ENCODE results near the gene HTR6.

Gene HTR6

DNA sequence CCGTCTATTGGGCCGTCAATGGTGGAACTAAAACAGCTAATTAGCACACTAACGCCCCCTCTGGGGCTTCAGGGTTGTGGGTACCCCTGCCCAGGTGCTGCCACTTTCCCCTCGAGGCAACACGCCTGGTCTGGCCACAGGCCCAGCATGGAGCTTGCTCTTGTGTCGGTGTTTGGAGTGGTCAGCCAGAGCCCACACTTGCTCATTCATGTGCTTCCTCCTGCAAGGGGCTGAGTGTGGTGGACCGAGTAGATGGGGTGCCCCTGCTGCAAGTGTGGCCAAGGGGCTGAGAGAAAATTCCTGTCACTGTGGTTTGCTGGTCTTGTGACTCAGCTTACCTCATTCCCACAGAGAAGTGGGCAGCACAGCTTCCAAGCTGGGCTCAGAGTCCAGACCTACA is 25.7 kb downstream of the HTR6 start:
- DNase-seq (ENCODE audit: low read depth), result no peak
- no peak overlapping the region for H3K4me3 ChIP-seq (ENCODE audit: low read depth, low read length)
- TF ChIP-seq, protein P1, sequence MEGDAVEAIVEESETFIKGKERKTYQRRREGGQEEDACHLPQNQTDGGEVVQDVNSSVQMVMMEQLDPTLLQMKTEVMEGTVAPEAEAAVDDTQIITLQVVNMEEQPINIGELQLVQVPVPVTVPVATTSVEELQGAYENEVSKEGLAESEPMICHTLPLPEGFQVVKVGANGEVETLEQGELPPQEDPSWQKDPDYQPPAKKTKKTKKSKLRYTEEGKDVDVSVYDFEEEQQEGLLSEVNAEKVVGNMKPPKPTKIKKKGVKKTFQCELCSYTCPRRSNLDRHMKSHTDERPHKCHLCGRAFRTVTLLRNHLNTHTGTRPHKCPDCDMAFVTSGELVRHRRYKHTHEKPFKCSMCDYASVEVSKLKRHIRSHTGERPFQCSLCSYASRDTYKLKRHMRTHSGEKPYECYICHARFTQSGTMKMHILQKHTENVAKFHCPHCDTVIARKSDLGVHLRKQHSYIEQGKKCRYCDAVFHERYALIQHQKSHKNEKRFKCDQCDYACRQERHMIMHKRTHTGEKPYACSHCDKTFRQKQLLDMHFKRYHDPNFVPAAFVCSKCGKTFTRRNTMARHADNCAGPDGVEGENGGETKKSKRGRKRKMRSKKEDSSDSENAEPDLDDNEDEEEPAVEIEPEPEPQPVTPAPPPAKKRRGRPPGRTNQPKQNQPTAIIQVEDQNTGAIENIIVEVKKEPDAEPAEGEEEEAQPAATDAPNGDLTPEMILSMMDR (conservative IDR thresholded peaks at IDR 0.05; ENCODE audit: low read depth, low read length), result no peak

- TF ChIP-seq, protein P1 (conservative IDR thresholded peaks at IDR 0.05; ENCODE audit: low read depth, low read length), result no peak
- no peak overlapping the region for H3K4me3 ChIP-seq (ENCODE audit: low read depth, low read length)
- no peak for DNase-seq (ENCODE audit: low read depth)
These were observed 29.6 kb downstream of the HTR6 start for GRCh38 chr1:19694298-19694697.

DNA sequence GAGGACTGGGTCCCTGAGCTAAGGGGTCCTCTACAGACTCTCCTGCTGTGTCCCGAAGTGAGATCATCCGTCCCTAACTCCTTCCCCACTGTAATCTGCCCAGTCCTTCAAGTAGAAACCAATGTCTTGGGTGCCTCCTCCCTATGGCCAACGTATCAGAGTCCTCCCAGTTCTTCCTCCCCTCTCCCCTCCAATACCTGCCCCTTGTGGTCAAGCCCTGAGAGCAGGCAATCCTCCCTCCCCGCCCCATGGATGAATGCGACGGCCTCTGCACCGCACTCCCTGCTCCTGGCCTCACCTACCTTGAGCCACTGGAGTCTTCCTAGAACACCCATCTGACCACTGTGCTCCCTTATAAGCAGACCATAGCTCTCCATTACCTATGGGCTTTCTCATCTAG is 31.1 kb downstream of the HTR6 start:
- no peak overlapping the region for H3K4me3 ChIP-seq (ENCODE audit: low read depth, low read length)
- DNase-seq (ENCODE audit: low read depth), result no peak
- TF ChIP-seq, protein P1 (conservative IDR thresholded peaks at IDR 0.05; ENCODE audit: low read depth, low read length), result no peak

DNA sequence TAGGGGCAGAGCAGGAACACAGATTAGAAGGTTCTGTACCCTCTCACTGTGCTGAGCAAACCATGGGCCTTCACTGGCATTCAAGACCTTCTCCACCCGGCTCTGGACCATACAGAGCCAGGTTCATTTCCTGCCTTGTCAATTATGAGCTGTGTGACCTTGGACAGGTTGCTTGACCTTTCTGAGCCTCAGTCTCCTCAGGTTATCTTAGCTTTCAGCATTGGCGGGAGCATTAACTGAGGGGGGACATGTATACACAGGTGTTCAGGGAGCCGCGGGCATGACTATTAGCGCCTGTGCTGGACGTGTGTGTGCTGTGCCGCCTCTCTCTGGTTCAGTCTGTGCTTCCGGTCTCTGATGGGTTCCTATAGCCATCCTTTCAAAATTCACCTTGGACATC is 32.1 kb downstream of the HTR6 start:
- no peak for DNase-seq (ENCODE audit: low read depth)
- TF ChIP-seq, protein P1 (conservative IDR thresholded peaks at IDR 0.05; ENCODE audit: low read depth, low read length), result no peak
- no peak overlapping the region for H3K4me3 ChIP-seq (ENCODE audit: low read depth, low read length)

- no peak overlapping the region for H3K4me3 ChIP-seq (ENCODE audit: low read depth, low read length)
- TF ChIP-seq, protein P1 (conservative IDR thresholded peaks at IDR 0.05; ENCODE audit: low read depth, low read length), result no peak
These were observed 33.5 kb downstream of the HTR6 start for GRCh38 chr1:19698181-19698580.

DNA sequence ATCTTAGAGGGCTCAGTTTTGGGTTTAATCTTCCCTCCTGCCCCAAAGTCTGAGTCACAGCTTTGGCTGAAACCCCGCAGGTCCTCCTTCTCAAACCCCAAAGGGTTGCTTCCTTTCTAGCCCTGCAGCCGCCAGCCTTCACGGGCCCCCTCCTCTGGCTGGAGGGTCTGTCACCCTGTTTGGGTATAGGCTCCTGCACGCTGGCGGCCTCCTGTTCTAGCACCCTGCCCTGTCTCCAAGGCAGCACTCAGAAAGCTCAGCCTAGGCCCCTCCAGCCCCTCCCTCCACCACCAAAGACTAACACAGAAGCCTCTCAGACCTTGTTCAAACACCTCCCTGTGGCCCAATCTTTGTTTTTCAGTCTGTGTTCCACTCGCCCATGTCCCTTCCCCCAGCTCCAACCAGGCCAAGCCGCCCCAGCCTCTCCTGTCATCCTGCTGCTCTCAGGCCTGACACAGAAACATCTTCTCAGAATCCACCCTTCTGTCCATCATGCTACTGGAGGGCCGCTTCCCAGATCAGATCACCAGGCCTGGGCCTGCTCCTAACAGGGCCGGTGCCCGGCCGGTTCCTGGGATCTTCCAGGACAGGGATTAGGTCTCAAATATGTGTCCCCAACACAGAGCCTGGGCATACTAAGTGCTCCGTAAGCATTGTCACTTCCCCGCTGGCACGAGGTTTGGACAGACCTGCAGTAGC is 35.6 kb downstream of the HTR6 start:
- H3K4me3 ChIP-seq (ENCODE audit: low read depth, low read length), result no peak overlapping the region
- DNase-seq (ENCODE audit: low read depth), result no peak
- TF ChIP-seq, protein P1 (conservative IDR thresholded peaks at IDR 0.05; ENCODE audit: low read depth, low read length), result no peak

More at GRCh38 chr1:19698181-19698580, 33.5 kb downstream of the HTR6 start:
- no peak for DNase-seq (ENCODE audit: low read depth)

DNA sequence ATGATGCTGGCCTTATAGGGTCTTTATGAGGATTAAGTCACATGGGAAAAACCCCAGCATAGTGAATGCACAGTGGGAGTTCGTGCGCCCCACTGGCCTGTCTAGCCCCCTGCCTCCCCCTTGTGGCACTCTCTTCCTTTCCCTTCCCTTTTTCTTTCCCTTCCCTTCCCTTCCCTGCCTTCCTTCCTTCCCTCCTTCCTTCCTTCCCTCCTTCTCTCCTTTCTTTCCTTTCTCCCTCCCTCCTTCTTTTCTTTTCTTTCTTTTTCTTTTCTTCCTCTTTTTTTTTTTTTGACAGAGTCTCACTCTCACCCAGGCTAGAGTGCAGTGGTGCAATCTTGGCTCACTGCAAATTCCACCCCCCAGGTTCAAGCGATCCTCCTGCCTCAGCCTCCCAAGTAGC is 38.6 kb downstream of the HTR6 start:
- H3K4me3 ChIP-seq (ENCODE audit: low read depth, low read length), result no peak overlapping the region
- TF ChIP-seq, protein P1 (conservative IDR thresholded peaks at IDR 0.05; ENCODE audit: low read depth, low read length), result no peak
- no peak for DNase-seq (ENCODE audit: low read depth)

Measured in choroid plexus epithelial cell (primary cell).